ENCODE measurements around the gene RAB28.

Gene RAB28

DNA sequence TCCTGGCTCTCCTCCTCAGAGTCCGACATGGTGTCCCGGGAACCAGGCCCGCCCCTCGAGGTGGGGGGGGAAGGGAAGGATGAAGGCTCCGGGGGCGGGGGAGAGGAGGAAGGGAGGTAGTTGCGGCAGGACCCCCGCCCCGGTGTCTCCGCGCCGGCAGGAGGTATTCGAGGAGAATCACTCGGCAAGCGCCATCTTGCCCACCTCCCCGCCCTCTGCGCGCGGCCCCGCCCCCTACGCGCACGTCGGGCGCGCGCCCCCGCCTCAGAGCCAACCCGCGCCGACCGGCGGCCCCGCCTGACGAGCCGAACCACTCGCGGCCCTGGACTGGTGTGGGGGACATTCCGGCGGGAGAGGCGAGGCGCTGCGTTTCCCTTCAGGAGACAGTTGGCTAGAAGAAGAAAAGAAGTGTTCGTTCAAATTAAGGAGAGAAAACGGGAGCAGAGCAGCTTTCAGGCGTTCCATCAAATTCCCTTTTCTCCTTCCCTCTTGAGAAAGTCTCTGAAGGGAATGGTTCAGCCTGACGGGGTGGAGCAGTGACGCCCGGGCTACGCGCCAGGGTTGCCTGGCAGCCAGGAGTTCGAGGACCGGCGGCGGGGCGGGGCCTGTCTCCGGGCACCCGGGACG is at the start of gene RAB28:
Gene RAB28 (minus strand): TSS at position 219 of the 627 bp plus-strand sequence.
- DNase-seq (ENCODE audit: low read depth): peak; percentile 91

DNA sequence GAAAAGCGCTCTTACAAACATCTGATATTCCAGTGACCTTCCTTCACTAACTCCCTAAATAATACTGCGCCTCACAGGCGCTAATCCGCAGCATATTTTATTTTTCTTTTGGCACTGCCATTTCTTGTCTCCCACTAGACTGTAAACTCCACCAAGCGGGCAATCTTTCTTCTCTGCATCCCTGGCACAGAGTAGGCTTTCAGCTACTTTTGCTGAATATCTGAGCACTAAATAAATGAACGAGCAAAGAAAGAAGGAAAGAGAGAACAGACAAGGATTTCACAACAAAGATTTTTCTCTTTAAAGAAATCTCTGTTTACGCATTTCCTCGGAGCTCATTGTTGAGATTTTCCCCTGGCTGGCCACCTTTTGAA is 47.5 kb upstream of the RAB28 start:
- DNase-seq (ENCODE audit: low read depth): no peak

DNA sequence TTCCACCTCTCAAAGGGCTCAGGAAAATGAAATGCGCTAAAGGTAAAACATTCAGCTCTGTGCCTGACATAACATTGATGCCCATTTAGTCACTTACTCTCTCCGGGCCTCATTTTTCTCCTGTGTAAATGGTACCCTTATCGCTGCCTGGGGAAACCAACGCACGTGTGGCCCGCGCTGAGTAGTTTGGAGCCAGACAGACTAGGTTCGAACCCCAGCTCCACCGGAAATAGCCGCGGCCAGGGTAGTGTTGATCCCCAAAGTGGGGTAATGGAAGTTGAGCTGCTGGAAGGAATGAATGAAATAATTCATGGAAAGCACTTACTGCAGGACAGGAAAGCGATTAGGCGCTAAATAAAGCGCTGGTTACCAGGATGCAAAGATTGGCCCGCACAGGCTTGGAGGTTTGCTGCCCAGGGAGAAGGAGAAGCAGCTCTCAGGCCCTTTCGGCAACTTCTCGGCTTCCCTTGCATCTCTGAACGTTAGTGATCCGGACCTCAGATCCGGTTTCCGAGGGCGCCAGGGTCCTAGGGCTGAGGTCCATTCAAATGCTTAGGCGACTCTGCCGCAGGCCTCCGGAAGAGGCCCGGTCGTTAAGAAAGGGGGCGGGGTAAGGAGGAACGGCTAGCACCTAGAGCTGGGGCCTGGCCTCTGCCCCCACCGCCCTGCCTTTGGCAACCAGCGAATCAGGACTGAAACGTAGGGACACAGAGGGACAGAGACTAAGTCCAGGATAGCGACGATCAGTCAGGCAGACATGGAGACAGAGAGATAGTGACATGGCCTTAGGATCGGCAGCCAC is 46.9 kb upstream of the RAB28 start:
- no peak for DNase-seq (ENCODE audit: low read depth)

DNA sequence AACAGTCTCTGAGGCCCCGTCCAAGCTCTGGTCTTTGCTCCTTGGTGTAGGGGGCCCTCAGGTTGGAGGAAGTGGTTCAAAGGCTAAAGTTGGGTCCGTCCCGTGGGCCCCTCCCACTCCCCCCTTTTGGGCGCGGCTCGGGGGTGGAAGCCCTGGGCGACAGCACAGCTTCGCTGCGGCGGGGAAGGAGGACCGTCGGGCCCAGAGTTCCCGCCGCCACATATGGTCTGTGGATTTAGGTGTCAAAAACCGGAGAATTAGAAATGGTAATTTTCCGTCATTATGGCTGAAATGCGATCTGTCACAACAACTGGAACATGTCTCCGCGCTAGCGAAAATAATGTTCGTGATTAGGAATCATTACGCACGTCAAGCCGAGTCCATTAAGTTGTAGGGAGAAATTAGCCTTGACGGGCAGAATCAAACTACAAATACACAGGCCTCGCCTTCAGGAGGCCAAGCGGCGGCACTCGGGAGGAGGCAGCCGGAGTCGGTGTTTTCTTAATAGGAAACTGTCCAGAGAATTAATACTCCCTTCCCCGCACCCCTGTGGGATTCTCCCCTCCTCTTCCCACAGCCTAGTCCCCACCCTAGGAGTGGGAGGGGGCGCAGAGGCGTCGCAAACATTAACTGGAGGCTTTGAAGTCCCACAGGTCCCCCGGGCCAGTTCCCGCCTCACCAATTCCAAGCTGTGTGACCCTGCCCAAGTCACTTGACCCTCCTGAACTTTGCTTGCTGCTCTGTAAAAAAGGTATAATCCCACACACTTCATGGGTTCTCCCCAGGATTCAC is 45.2 kb upstream of the RAB28 start:
- no peak for DNase-seq (ENCODE audit: low read depth)

DNA sequence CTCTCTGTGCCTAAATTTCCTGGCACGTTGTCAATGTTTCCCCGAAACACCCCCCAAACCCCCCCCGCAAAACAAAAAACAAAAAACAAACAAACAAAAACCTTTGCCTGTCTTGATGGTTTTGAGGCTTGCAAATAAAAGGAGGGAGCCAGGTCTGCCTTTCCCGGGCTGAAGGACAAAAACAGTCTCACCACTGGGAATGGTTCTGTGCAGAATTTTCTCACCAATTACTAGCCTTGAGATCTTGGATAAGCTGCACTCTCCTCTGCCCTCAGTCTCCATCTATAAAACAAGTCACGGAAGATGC is 44.6 kb upstream of the RAB28 start:
- no peak for DNase-seq (ENCODE audit: low read depth)

DNA sequence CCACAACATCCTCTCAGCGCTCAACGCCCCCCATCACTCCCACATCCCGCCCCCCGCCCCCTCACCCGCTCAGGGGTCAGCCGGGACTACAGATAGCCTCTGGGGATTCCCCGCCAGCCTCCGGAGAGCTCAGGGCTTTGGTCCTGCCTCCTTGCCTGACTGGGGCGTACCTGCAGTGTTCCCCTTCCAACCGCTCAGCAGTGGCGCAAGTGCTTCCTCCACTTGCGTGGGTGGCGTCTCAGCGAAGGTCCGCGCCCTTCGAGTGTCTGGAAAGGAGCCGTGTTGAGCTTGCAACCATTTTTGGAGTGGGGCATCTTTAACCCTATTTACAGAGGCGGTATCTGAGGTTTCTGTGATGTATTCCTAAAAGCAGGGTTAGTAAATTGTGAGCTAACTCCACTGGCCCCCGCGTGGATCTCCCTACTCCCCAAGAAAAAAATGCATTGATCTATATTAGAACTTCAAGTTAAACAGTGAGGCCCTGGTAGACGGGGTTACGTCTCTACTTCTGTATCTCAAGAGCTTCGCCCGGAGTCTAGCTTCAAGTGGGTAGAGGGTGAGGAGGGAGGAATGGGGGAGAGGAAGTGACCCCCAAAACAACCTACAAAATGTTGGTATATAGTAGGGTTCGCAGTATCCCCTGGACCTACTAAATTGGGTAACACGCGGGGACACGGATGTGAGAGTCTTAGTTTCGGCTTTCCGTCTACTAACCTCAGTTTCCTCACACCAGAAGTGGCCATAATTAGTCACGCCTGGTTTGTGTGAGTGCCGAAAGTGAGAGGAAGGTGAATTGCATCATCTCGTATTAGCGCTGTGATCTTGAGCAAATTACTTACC is 44.1 kb upstream of the RAB28 start:
- DNase-seq (ENCODE audit: low read depth): no peak

DNA sequence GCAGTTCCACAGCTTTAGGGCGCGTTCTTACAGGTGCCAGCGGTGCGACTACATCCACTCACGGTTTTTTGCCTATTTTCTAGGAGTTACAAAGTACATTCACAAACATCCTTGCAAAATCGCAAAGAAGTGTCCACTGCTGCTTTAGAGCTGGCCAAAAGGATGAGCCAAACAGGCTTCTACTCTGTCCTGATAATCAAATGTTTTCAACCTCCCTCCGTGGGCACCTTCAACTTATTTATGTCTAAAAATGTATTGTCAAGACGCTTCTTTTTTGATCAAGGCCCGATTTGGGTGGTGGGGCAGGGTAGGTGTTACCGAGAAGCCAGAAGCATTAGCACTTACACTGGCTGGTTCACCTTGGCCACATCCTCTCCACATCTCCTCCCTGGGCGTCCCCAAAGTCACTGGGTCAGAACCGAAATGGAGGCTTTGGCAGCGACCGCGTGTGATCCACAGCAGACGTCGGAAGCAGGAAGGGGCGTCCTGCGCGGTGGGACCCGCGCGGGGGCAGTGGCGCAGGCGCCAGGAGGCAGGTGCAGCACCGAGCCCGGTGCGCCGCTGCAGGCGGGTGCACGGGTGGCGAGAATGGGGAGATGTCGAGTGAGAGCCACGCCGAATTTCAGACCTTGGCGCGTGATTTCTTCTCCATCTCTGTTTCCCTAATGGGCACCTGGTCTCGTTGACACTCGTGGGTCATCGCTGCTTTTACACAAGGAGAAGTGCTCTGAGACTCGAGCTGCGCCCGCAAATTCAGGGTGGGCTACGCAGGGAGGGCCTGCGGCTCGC is 43.2 kb upstream of the RAB28 start:
- DNase-seq (ENCODE audit: low read depth): no peak

DNA sequence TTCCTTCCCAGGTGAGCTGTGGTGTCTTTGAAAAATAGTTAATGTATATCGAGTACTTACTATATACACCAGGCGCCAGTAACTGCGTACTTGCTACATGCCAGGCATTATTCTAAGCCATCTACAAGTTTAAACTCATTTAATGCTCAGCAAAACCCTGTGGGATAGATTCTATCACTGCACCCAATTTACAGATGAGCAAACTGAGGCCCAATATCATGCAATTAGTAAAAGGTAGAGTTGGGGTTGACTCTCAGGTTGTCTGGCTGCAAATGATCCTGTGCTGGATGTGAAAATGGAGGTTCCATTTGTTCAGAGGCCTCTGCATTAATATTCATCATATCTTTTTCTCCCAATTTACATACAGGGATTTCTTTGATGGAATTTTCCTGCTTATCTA is 42.5 kb upstream of the RAB28 start:
- no peak for DNase-seq (ENCODE audit: low read depth)

DNA sequence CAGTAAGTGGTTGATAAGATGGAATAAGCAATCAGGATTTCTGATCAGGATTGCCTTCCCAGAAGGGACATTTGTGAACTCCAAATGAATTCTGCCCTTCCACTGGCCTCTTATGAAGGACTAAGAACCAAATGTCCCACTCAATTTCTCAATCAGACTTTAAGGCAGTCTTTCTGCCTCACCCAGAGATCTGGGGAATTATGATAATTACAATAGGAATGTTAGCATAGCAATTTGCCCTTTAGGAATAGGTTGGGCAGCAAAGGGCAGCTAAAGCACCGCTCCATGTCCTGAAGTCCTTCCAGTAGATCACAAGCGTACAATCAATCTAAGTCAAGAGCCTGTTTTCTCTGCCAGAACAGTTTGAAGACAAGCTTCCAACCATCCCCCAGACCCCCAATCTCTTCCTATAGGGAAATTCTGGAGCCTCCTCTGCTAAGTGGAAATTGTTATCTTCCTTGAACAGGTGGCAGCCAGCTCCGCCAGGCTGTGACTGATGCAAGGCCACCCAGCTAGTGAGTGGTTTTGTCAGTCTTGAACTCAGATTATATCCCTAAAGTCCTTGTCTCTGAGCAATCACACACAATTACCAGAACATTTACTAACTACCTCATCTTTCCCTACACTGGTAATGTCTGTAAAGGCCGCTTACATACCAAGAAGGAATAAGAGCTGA is 41.6 kb upstream of the RAB28 start:
- no peak for DNase-seq (ENCODE audit: low read depth)

DNA sequence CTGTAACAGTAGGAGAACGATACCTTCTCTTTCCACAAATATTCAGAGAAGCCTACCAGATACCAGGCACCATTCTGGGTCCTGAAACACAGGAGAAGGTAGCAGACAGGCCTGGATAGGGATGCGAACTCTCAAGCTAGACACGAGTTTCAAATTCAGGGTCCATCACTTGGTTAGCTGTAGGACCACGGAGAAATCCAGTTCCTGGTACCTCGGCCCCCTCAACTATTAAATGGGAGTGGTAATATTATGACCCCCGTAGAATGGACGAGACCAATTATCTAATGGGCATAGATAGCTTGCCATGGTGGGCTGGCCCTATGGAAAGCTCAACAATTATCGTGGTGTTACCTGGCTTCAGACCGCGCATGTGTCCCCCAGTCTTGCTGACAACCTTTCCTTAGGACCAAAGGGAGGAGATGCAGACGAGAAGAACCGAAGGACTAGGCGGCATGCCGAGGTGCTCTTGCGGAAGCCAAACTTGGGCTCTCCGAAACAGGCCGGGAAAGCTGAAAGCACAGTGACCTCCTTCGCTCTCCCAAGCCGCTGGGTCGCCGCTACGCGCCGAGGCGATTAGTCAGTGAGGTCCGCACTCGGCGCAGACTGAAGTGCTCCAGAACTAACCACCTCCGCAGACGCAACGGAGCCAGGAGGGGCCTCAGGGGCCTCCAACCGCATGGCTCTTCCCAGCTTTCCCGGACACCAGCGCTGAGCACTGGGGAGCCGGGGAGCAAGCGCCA is 40.5 kb upstream of the RAB28 start:
- DNase-seq (ENCODE audit: low read depth): peak; percentile 31

DNA sequence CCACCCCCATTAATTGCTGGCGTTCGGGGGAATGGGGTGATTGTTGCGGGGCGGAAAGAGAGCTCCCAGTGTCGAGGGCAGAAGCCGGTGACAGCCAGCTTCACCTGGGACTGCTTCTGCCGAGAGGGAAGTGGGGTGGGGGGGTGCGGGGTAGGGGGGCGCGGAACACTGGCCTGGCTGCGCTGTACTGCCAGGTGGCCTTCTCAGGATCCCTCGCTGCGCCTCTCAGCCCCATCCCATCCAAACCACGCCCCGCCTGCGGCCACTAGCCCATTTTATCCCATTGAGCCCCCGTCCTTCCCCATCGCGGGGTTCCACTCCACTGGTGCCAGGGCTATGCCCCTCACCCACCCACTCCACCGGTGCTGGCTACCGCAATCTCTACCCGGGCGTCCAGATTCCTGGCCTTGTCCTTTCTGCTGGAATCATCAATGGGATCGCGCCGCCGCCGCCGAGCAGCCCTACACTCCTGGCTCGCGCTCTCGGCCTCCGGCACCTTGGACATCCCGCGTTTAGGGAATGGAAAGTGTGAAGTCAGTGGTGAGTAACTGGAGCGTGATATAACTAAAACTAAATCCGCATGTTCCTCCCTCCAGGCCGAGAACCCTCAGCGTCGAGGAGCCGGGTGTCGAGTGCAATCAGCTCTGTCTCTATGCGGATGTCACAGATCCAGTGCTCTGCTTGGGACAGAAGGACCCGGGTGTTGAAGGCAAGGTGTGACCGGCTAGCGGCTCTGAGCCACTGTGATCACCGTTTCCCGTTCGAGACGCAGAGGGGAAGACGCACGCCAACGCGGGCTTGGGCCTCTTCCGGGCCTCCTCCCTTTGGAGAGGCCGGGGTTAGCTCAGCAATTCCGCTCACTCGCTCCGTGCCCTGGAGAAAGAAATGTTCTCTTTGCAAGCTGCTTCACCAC is 39.7 kb upstream of the RAB28 start:
- DNase-seq (ENCODE audit: low read depth): no peak

DNA sequence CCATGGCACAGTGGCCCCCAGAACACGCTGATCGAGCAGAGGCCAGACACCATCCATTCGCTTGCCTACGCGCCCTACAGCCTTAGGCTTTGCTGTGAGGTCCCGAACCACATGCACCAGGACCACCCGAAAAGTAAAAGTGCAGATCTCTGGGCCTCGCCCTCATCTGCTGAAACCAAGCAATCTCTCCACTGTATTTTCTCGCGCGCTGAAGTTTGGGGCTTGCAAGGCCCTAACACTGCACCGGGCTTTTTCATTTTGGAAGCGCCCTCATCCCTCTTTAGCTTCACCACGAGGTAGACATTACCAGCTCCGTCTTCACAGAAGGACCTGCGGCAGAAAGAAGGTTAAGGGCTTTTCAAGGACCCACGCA is 39.0 kb upstream of the RAB28 start:
- DNase-seq (ENCODE audit: low read depth): no peak

DNA sequence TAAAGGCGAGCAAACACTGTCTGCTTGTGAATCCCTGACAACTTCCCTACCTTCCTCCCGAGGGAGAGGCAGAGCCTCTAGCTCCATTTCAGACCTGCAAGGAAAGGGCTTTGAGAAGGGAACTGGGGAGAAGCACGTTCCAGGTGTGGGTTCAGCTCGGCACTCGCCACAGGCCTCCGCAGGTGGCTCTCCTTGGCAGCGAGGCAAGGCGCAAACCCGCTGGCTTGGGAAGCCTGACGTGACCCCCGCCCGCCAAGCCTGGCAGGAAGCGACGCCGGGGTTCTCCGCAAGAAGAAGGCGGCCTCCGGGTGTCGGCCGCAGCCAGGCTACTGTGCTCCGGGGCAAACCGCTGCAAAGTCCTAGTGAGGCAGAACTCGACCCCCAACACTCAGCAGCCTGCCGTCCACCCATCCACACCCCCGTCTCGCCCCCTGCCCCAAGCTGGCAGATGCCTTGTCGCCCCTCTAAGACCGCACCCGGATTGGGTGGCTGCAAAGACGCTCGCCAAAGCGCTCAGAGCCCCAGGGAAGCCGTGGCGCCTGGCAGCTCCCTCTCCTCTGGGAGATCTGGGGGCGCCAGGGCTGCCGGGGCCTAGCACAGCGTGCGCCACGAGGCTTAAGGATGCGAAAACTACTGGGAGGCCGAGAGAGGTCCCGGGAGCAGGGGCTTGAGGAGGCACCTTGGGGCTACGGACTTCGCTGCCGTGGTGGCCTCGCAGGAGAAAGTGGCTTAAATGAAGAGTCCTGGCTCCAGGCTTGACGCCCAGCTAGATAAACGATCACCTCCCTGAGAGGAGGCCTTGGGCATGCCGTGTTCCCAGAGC is 38.4 kb upstream of the RAB28 start:
- no peak for DNase-seq (ENCODE audit: low read depth)

DNA sequence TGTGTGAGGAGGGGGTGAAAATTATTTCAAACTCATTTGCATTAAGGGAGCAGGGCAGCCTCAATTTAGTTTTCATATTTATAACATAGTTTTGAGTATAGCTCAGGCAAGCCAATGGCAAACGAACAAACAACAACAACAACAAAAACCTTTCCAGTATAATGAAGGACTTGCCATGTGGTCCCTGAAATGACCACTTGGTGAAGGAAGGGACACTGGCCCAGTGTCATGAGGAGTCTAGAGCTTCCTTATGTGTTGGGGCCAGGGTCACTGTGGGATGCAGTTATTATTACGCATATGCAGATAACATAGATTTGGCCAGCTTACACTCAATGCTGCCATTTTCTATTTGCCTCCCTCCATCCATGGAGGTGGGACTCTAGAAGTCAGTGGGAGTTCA is 36.9 kb upstream of the RAB28 start:
- no peak for DNase-seq (ENCODE audit: low read depth)

DNA sequence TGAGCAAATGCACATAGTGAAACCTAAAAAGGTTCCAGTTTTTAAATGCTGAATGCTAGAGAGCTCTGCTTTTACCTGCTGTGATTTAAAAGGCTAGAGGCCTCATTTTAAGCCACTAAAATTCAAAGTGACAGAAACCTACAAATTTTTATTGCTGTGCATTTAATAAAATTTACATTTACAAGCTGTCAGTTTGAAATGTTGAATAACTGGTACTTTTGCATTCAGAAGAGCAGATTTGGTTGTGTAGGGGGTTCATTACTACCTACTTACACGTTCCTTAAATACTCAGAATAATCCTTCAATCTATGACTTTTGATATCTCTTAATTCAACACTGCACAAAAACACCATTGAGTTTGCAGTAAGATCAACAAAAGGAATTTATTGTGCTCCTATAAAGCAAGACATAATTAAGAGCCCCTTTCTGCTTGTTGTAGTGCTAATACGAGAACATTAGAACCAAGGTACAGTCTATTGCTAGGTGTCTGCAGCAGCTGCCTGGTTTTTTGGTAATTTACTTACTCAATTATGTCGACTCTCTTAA is 32.2 kb upstream of the RAB28 start:
- no peak for DNase-seq (ENCODE audit: low read depth)

DNA sequence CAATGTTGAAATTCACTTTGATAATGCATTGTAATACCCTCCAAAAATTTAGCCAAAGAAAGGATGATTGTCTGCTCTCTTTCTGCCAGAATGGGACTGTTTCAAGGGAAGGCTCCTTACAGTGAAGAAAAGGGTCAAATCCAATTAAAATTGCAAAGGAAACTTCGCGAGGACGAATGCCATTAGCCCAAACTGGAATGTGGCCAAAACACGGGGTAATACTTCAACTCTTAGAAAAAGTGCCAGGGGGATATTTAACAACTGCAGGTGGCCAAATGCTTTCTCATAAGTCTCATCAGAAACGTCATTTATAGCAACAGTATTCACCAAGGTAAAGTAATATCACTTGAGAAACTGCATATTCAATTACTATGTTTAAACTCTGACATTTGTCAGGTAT is 31.1 kb upstream of the RAB28 start:
- no peak for DNase-seq (ENCODE audit: low read depth)

DNA sequence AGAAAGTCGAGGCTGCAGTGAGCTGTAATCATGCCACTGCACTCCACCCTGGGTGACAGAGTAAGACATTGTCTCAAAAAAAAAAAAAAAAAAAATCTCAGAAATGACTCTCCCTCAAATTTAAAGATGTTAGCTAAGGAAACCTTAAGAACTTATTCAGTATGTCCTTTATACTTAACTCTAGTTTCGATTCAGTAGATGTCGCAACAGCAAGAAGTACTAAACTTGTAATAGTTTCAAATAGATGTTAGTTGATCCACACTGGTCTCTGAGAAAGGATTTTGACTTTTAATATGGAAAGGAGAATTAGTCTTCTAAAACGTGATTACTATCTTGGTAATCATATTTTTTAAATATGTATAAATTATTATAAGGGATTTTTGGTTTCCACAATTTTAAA is 30.6 kb upstream of the RAB28 start:
- DNase-seq (ENCODE audit: low read depth): no peak

DNA sequence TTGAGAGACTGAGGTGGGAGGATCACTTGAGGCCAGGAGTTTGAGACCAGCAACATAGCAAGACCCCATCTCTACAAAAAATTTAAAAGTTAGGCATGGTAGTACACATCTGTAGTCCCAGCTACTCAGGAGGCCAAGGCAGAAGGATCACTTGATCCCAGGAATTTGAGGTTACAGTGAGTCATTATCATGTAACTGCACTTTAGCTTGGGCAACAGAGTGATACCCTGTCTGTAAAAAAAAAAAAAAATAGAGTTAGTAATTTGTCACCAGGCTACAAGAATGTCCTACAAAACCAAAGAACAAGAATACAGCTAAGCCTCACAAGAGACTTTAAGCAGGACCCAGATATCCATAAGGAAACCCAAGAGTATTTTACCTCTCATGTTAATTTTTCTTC is 27.0 kb upstream of the RAB28 start:
- DNase-seq (ENCODE audit: low read depth): peak; percentile 22
